K562 (cell line): ENCODE data around the gene CPT1A. TPM values are rescaled to one million over a fixed set of nuclear protein-coding genes. Genes with fewer than 3 reads are reported as not detected.

Experiments
- ATAC-seq: fragments of 200-7000 bp; cut with Tn5 transposase; 3 replicates; pipeline ENCODE4 v1.9.1; 2020; ENCODE audit warnings: moderate library complexity
- BruUV-seq: library from RNA; stranded (reverse); fragments of 400-500 nt; replicated peaks from 2 replicates; lab custom pipeline; 2021; lab: Mats Ljungman, UMichigan
- CTCF ChIA-PET: fragments of 300-600 bp; formaldehyde crosslinking; extraction: SDS; loops from one replicate; lab custom pipeline; 2021; ENCODE audit warnings: low intra/inter-chr PET ratio; lab: Yijun Ruan, JAX
- POLR2A ChIA-PET: fragments of 300-600, 350-650 bp; sonication (Branson Sonifier 250); formaldehyde crosslinking; extraction: SDS; loops from one replicate; lab custom pipeline; 2021; ENCODE audit warnings: antibody characterized with exemption, inconsistent platforms; lab: Yijun Ruan, JAX
- DNase-seq, 4 experiments: peaks; one replicate each; pipeline versions ENCODE4 v3.0.0 to v3.0.0-alpha.2; 2011 to 2018; ENCODE audit warnings: low spot score in 3 of 4, mixed read lengths in 3 of 4; ENCODE audit errors: extremely low read depth in 1 of 4
- FAIRE-seq: peaks from 2 replicates; lab custom pipeline; 2011; peaks lifted over from hg19 to GRCh38; lab: Jason Lieb, UNC
- H2AFZ ChIP-seq: 2 replicates; pipeline ENCODE4 v1.6.0; 2011; ENCODE audit warnings: low read depth, low read length, control low read depth, inconsistent platforms
- H3K27ac ChIP-seq: fragments of 200-600 bp; 3 replicates; pipeline ENCODE4 v1.8.0; 2011; ENCODE audit warnings: low read depth, mild to moderate bottlenecking, control low read depth, inconsistent platforms, low read length, moderate library complexity, mixed read lengths; ENCODE audit errors: extremely low read depth
- H3K27me3 ChIP-seq, 2 experiments: fragments of 300-600 bp in 1 of 2; 2 replicates in 1 of 2; 3 replicates in 1 of 2; pipeline versions ENCODE4 v1.6.0 to v1.8.0; 2011; ENCODE audit warnings: inconsistent platforms in 2 of 2, low read length in 2 of 2, mild to moderate bottlenecking in 1 of 2, mixed read lengths in 1 of 2, moderate library complexity in 1 of 2; ENCODE audit not compliant: control insufficient read depth in 2 of 2, insufficient read depth in 2 of 2
- H3K36me3 ChIP-seq: fragments of 300-600 bp; 3 replicates; pipeline ENCODE4 v1.8.0; 2011; ENCODE audit warnings: mild to moderate bottlenecking, low read length, inconsistent platforms; ENCODE audit not compliant: control insufficient read depth, insufficient read depth
- H3K4me1 ChIP-seq, 2 experiments: fragments of 200-600 bp in 1 of 2; replicated peaks in 1 of 2; 2 replicates in 1 of 2; 3 replicates in 1 of 2; pipeline versions ENCODE4 v1.5.1 to v1.8.0; 2011; ENCODE audit warnings: inconsistent platforms in 2 of 2, low read length in 2 of 2, mild to moderate bottlenecking in 1 of 2, mixed read lengths in 1 of 2, moderate library complexity in 1 of 2; ENCODE audit not compliant: control insufficient read depth in 2 of 2, insufficient read depth in 2 of 2
- H3K4me2 ChIP-seq: 2 replicates; pipeline ENCODE4 v1.6.1; 2011; ENCODE audit warnings: low read length, control low read depth, inconsistent platforms, mixed read lengths; ENCODE audit not compliant: insufficient read depth
- H3K4me3 ChIP-seq: fragments of 200-600 bp; sonication (generic), shearing (Covaris generic); 2 replicates; pipeline ENCODE4 v1.5.1; 2016; ENCODE audit warnings: control low read depth, inconsistent platforms
- H3K79me2 ChIP-seq: fragments of 200-600 bp; 3 replicates; pipeline ENCODE4 v1.8.0; 2011; ENCODE audit warnings: low read length, inconsistent platforms; ENCODE audit not compliant: control insufficient read depth, insufficient read depth
- H3K9ac ChIP-seq, 2 experiments: 2 replicates each; pipeline versions ENCODE4 v1.6.0 to v1.6.1; 2011; ENCODE audit warnings: low read depth in 2 of 2, low read length in 2 of 2, control low read depth in 1 of 2, inconsistent platforms in 1 of 2, mild to moderate bottlenecking in 1 of 2, mixed read lengths in 1 of 2; ENCODE audit not compliant: insufficient read depth in 1 of 2
- H3K9me1 ChIP-seq: one replicate; pipeline ENCODE4 v1.6.0; 2011; ENCODE audit warnings: inconsistent platforms, mild to moderate bottlenecking, low read length, moderate library complexity; ENCODE audit not compliant: control insufficient read depth, insufficient read depth
- H3K9me3 ChIP-seq: replicated peaks from 2 replicates; pipeline ENCODE4 v1.5.1; 2011; ENCODE audit warnings: low read depth, low read length, inconsistent platforms; ENCODE audit not compliant: control insufficient read depth, insufficient read depth
- H4K20me1 ChIP-seq: replicated peaks from 2 replicates; pipeline ENCODE4 v1.6.1; 2011; ENCODE audit warnings: low read length, inconsistent platforms, mixed read lengths; ENCODE audit not compliant: control insufficient read depth, insufficient read depth
- PHB ChIP-seq: fragments of 250-450 bp; sonication (Bioruptor Pico); IDR thresholded peaks from 2 replicates; pipeline ENCODE4 v1.5.0; 2021
- POLR2G ChIP-seq: fragments of 200-400 bp; formaldehyde crosslinking; IDR thresholded peaks from 2 replicates; pipeline ENCODE4 v1.6.1; 2017; ENCODE audit warnings: low read depth, mild to moderate bottlenecking, antibody characterized with exemption, low read length, moderate library complexity
- TRIM24 ChIP-seq, 2 experiments: fragments of 450-650 bp; IDR thresholded peaks; 2 replicates each; pipeline ENCODE4 v1.6.1; 2016
- WGBS: fragments of 100-300 bp; shearing (Covaris generic); methylation state at CpG from one replicate; pipeline ENCODE4 v1.1.6; 2016; ENCODE audit warnings: low coverage, mixed read lengths; ENCODE audit not compliant: insufficient coverage; ENCODE audit errors: missing lambda C conversion rate; 5-methylcytosine and 5-hydroxymethylcytosine counted together
- in situ Hi-C: fragments of 300-500 bp; cut with MboI; formaldehyde crosslinking; loops from 4 replicates; pipeline ENCODE4 v1.15.0; 2018; ENCODE audit warnings: inconsistent platforms, mixed read lengths
- intact Hi-C: fragments of 100-400 bp; cut with micrococcal nuclease; formaldehyde crosslinking; loops from 2 replicates; pipeline ENCODE4 v1.14.2; 2022
- polyA plus RNA-seq, 8 experiments: library from polyadenylated mRNA; depleted of rRNA in 4 of 8; stranded (reverse) in 5 of 8; unstranded in 3 of 8; fragments of >200 nt; fragmentation: Nextera tagmentation in 2 of 8; fragmentation: Illumina TruSeq in 1 of 8; extraction: Ambion mirVana in 2 of 8; extraction: Trizol in 1 of 8; gene quantifications; 2 replicates each; pipeline versions ENCODE4 v1.2.1 to v1.2.3, GENCODE V29; 2011 to 2014; ENCODE audit warnings: inconsistent platforms in 1 of 8, missing spikeins in 1 of 8
- total RNA-seq, 7 experiments: library from RNA; depleted of rRNA in 6 of 7; stranded (reverse); fragments of >200 nt in 6 of 7; fragmentation: Illumina TruSeq in 2 of 7; extraction: Trizol in 2 of 7; gene quantifications; 2 replicates each; pipeline versions ENCODE4 v1.2.1 to v1.2.3, GENCODE V29; 2011 to 2021; ENCODE audit warnings: low replicate concordance in 1 of 7
- TF ChIP-seq, protein P1 (sequence below): fragments of 450-650 bp; IDR thresholded peaks from 2 replicates; pipeline ENCODE4 v1.6.1; 2016
- TF ChIP-seq, protein P2 (sequence below): fragments of 450-650 bp; IDR thresholded peaks from 2 replicates; pipeline ENCODE4 v1.6.1; 2014; ENCODE audit warnings: low read depth, mild to moderate bottlenecking, moderate library complexity, borderline replicate concordance

Gene CPT1A
- total and polyA plus RNA-seq, 9 of the 15 experiments (the other 6 are each of a cell fraction or from before 2014, with no cell fraction given): 2.6 to 29.1 (median 12.3) TPM

GRCh38 chr11:68829581-68829980 lies 12.1 kb downstream of the CPT1A start:
- no peak for ATAC-seq
- no peak overlapping the region for H3K4me2 ChIP-seq
- H3K4me1 ChIP-seq: peaks cover 0 to 19% of the 10 kb centered on the region in 2 experiments; a peak in 2 of 5 replicates
- no peaks in the 10 kb centered on the region for H3K79me2 ChIP-seq
- peaks cover 4% of the 10 kb centered on the region; the same call in 1 of the 3 replicates for H3K36me3 ChIP-seq
- DNase-seq: no peak
- no peaks in the 10 kb centered on the region for H3K9me1 ChIP-seq
- intact Hi-C loops: no loop called here
- H3K9ac ChIP-seq: no peak overlapping the region
- no peaks in the 10 kb centered on the region for H3K9me3 ChIP-seq
- POLR2A ChIA-PET: interaction anchor here (0.7 kb wide), 2 partner anchors 22 to 220 kb away, joined by 3 read pairs; no protein-coding TSS in a partner anchor
- no peak for TF ChIP-seq PHB (CRISPR knock-in tag)
- TF ChIP-seq, protein P1, sequence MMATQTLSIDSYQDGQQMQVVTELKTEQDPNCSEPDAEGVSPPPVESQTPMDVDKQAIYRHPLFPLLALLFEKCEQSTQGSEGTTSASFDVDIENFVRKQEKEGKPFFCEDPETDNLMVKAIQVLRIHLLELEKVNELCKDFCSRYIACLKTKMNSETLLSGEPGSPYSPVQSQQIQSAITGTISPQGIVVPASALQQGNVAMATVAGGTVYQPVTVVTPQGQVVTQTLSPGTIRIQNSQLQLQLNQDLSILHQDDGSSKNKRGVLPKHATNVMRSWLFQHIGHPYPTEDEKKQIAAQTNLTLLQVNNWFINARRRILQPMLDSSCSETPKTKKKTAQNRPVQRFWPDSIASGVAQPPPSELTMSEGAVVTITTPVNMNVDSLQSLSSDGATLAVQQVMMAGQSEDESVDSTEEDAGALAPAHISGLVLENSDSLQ: 0 out of 2 replicates have a peak, but pooled peaks have one; percentile 6
- TF ChIP-seq TRIM24 (IDR thresholded peaks at IDR 0.05): no peak
- no peak for TF ChIP-seq POLR2G
- TF ChIP-seq, protein P2, sequence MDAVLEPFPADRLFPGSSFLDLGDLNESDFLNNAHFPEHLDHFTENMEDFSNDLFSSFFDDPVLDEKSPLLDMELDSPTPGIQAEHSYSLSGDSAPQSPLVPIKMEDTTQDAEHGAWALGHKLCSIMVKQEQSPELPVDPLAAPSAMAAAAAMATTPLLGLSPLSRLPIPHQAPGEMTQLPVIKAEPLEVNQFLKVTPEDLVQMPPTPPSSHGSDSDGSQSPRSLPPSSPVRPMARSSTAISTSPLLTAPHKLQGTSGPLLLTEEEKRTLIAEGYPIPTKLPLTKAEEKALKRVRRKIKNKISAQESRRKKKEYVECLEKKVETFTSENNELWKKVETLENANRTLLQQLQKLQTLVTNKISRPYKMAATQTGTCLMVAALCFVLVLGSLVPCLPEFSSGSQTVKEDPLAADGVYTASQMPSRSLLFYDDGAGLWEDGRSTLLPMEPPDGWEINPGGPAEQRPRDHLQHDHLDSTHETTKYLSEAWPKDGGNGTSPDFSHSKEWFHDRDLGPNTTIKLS: no peak
- FAIRE-seq: no peak
- H2AFZ ChIP-seq: no peak overlapping the region
- CTCF ChIA-PET: no interaction called here
- H4K20me1 ChIP-seq: no peaks in the 10 kb centered on the region
- H3K4me3 ChIP-seq: no peak overlapping the region
- WGBS: 93% methylated on average over 11 of the region's 15 CpGs
- in situ Hi-C loops: loop anchor here (25.0 kb wide), 1 partner anchor 833 kb away; no protein-coding TSS in a partner anchor
- BruUV-seq: no TSS peak
- no peak overlapping the region for H3K27ac ChIP-seq
- H3K27me3 ChIP-seq: no peaks in the 10 kb centered on the region
